8988T (cell line): ENCODE data around the gene DOC2B.
"Not testable (repeated sequence)": the region's sequence is repeated elsewhere in the genome, so short reads cannot be mapped to it uniquely, and the experiment has no call there.

Source experiments
- DNase-seq: peaks from one replicate; pipeline ENCODE4 v3.0.0; 2011

DOC2B gene

GRCh38 chr17:142876-143784 lies 38.3 kb downstream of the DOC2B start:
- no peak for DNase-seq

- no peak for DNase-seq
Measured at GRCh38 chr17:142102-142661, 39.3 kb downstream of the DOC2B start.

GRCh38 chr17:139401-140205 lies 41.8 kb downstream of the DOC2B start:
- DNase-seq, result not testable (repeated sequence)

GRCh38 chr17:137166-137807 lies 44.2 kb downstream of the DOC2B start, which contains the start of gene SCGB1C2:
TSS of gene SCGB1C2 (plus strand) at chr17:137569. CDS start at chr17:137591, 22 bp downstream.
- not testable (repeated sequence) for DNase-seq

- DNase-seq, result not testable (repeated sequence)
Measured at GRCh38 chr17:136531-136930, 44.9 kb downstream of the DOC2B start.

- DNase-seq, result not testable (repeated sequence)
Measured at GRCh38 chr17:135895-136294, 45.6 kb downstream of the DOC2B start.

- DNase-seq, result not testable (repeated sequence)
Measured at GRCh38 chr17:135022-135421, 46.4 kb downstream of the DOC2B start.

- DNase-seq, result not testable (repeated sequence)
Measured at GRCh38 chr17:134332-134785, 47.1 kb downstream of the DOC2B start.

- not testable (repeated sequence) for DNase-seq
Measured at GRCh38 chr17:133932-134331, 47.5 kb downstream of the DOC2B start.

GRCh38 chr17:118339-118917 lies 63.0 kb downstream of the DOC2B start:
- DNase-seq, result not testable (repeated sequence)

GRCh38 chr17:113111-113510 lies 68.3 kb downstream of the DOC2B start:
- not testable (repeated sequence) for DNase-seq
